ENCODE results near the gene SP2.

Gene SP2

GRCh38 chr17:47895856-47896671 is at the start of gene SP2:
Gene SP2, plus strand, starts transcription at chr17:47896236. Its CDS starts 51 bp downstream, at chr17:47896287.
- peak; percentile 100 for DNase-seq

GRCh38 chr17:47846716-47847340 is 49.2 kb upstream of the SP2 start:
- DNase-seq: no peak

- no peak for DNase-seq
These were observed 48.5 kb upstream of the SP2 start for GRCh38 chr17:47847341-47848197.

- no peak for DNase-seq
These were observed 47.9 kb upstream of the SP2 start for GRCh38 chr17:47848198-47848513.

- no peak for DNase-seq
These were observed 45.7 kb upstream of the SP2 start for GRCh38 chr17:47850373-47850691.

GRCh38 chr17:47850692-47851573 is 45.1 kb upstream of the SP2 start, which contains the start of gene SP6:
Gene SP6, minus strand, starts transcription at chr17:47851163. Its CDS starts 2,734 bp downstream, at chr17:47848429.
- DNase-seq: peak; percentile 88

- no peak for DNase-seq
These were observed 44.3 kb upstream of the SP2 start for GRCh38 chr17:47851764-47852112.

GRCh38 chr17:47852113-47852949 is 43.7 kb upstream of the SP2 start:
- DNase-seq: no peak

- no peak for DNase-seq
These were observed 42.4 kb upstream of the SP2 start for GRCh38 chr17:47853616-47854015.

- no peak for DNase-seq
These were observed 40.3 kb upstream of the SP2 start for GRCh38 chr17:47855737-47856136.

- no peak for DNase-seq
These were observed 39.2 kb upstream of the SP2 start for GRCh38 chr17:47856830-47857229.

- no peak for DNase-seq
These were observed 38.2 kb upstream of the SP2 start for GRCh38 chr17:47857551-47858455.

GRCh38 chr17:47860386-47860785 is 35.6 kb upstream of the SP2 start:
- DNase-seq: no peak

GRCh38 chr17:47862621-47863440 is 33.2 kb upstream of the SP2 start:
- peak; percentile 18 for DNase-seq

GRCh38 chr17:47864791-47865216 is 31.2 kb upstream of the SP2 start:
- no peak for DNase-seq

GRCh38 chr17:47866941-47867340 is 29.1 kb upstream of the SP2 start:
- no peak for DNase-seq

- DNase-seq: no peak
These were observed 28.1 kb upstream of the SP2 start for GRCh38 chr17:47867813-47868533.

GRCh38 chr17:47869114-47869513 is 26.9 kb upstream of the SP2 start:
- peak; percentile 26 for DNase-seq

- DNase-seq: no peak
These were observed 26.0 kb upstream of the SP2 start for GRCh38 chr17:47870056-47870455.

Measured in NCI-H146 (cell line).